HG03439 (cell line): ENCODE measurements around the gene PTCH1.

ENCODE experiments used
- ATAC-seq: cut with Tn5 transposase; IDR thresholded peaks from one replicate; pipeline ENCODE4 v1.9.1; 2021; ENCODE audit warnings: mild to moderate bottlenecking, moderate library complexity; ENCODE audit not compliant: unreplicated experiment

Gene PTCH1

GRCh38 chr9:95499847-95500246, 16.9 kb downstream of the PTCH1 start:
- ATAC-seq, result no peak

- no peak for ATAC-seq
Measured at GRCh38 chr9:95499046-95499676, 17.6 kb downstream of the PTCH1 start.

- no peak for ATAC-seq
Measured at GRCh38 chr9:95498641-95499040, 18.1 kb downstream of the PTCH1 start.

- ATAC-seq, result no peak
Measured at GRCh38 chr9:95497772-95498171, 19.0 kb downstream of the PTCH1 start.

GRCh38 chr9:95496687-95497086, 20.1 kb downstream of the PTCH1 start:
- ATAC-seq, result no peak

- ATAC-seq, result no peak
Measured at GRCh38 chr9:95495961-95496360, 20.8 kb downstream of the PTCH1 start.

GRCh38 chr9:95495529-95495928, 21.2 kb downstream of the PTCH1 start:
- no peak for ATAC-seq

- ATAC-seq, result peak; percentile 96
Measured at GRCh38 chr9:95494416-95495371, 22.1 kb downstream of the PTCH1 start.

- peak; percentile 52 for ATAC-seq
Measured at GRCh38 chr9:95494022-95494415, 22.8 kb downstream of the PTCH1 start.

- ATAC-seq, result no peak
Measured at GRCh38 chr9:95493402-95493801, 23.4 kb downstream of the PTCH1 start.

GRCh38 chr9:95491543-95492320, 25.0 kb downstream of the PTCH1 start:
- ATAC-seq, result no peak

GRCh38 chr9:95488954-95489353, 27.8 kb downstream of the PTCH1 start:
- no peak for ATAC-seq

- no peak for ATAC-seq
Measured at GRCh38 chr9:95486318-95486717, 30.5 kb downstream of the PTCH1 start.

GRCh38 chr9:95484225-95484624, 32.5 kb downstream of the PTCH1 start:
- no peak for ATAC-seq

GRCh38 chr9:95483431-95483830, 33.3 kb downstream of the PTCH1 start:
- no peak for ATAC-seq

- no peak for ATAC-seq
Measured at GRCh38 chr9:95482621-95483020, 34.1 kb downstream of the PTCH1 start.

GRCh38 chr9:95481000-95481399, 35.8 kb downstream of the PTCH1 start:
- no peak for ATAC-seq

GRCh38 chr9:95480346-95480745, 36.4 kb downstream of the PTCH1 start:
- no peak for ATAC-seq

- ATAC-seq, result no peak
Measured at GRCh38 chr9:95479330-95479729, 37.4 kb downstream of the PTCH1 start.

- ATAC-seq, result no peak
Measured at GRCh38 chr9:95478335-95478734, 38.4 kb downstream of the PTCH1 start.

- no peak for ATAC-seq
Measured at GRCh38 chr9:95477885-95478284, 38.9 kb downstream of the PTCH1 start.
